ENCODE results near the gene TADA1. TPM values are rescaled to one million over a fixed set of nuclear protein-coding genes. Genes with fewer than 3 reads are reported as not detected.
A peak's percentile ranks its signal among the peaks of the same experiment; 100 is the strongest.

The TADA1 gene
- total and polyA plus RNA-seq, 8 donors, result 2.8 to 8.2 (median 4.0) TPM

- ATAC-seq (no peak), DNase-seq (no peak), FAIRE-seq (no peak)
- intact Hi-C loops (cut with DNase I), result no loop called here
- H3K4me1 ChIP-seq, result peaks cover 10 to 33% (median 15%) of the 10 kb centered on the region in 3 donors
- H3K27ac ChIP-seq, result peak overlapping the region; percentile 91 to 96 (median 92)
- no peaks in the 10 kb centered on the region for H3K9me3 ChIP-seq
- H3K36me3 ChIP-seq, result no peaks in the 10 kb centered on the region
- no peaks in the 10 kb centered on the region for H3K27me3 ChIP-seq
- WGBS, 2 donors, result 26 to 28% methylated on average over 8 of the region's 8 CpGs
- TF ChIP-seq CTCF (IDR thresholded peaks at IDR 0.05), result no peak
- H3K4me3 ChIP-seq, result peak overlapping the region; percentile 78 to 97 (median 86)
These were observed 746 bp downstream of the TADA1 start for GRCh38 chr1:166875302-166875733.

- Histone ChIP-seq H3K27me3 (no peaks in the 10 kb centered on the region), H3K9me3 (no peaks in the 10 kb centered on the region), H3K4me1 (peaks cover 12 to 33% (median 15%) of the 10 kb centered on the region in 3 donors), H3K4me3 (no peak overlapping the region), H3K36me3 (no peaks in the 10 kb centered on the region), H3K27ac (no peak overlapping the region)
- intact Hi-C loops (cut with DNase I), result no loop called here
- TF ChIP-seq CTCF (IDR thresholded peaks at IDR 0.05), result no peak
- ATAC-seq (no peak), DNase-seq (no peak), FAIRE-seq (no peak)
- WGBS, 2 donors, result 89% methylated on average over 8 of the region's 8 CpGs
These were observed 1.6 kb downstream of the TADA1 start for GRCh38 chr1:166874464-166874863.

GRCh38 chr1:166870584-166870983 is 5.5 kb downstream of the TADA1 start:
- Histone ChIP-seq H3K36me3 (no peaks in the 10 kb centered on the region), H3K27me3 (no peaks in the 10 kb centered on the region), H3K27ac (no peak overlapping the region), H3K4me1 (peaks cover 12 to 33% (median 15%) of the 10 kb centered on the region in 3 donors), H3K9me3 (no peaks in the 10 kb centered on the region), H3K4me3 (no peak overlapping the region)
- DNase-seq (no peak), ATAC-seq (peak in 1 of 4 donors; percentile 31), FAIRE-seq (no peak)
- WGBS, 2 donors, result 70 to 72% methylated on average over 4 of the region's 4 CpGs
- no peak for TF ChIP-seq CTCF (IDR thresholded peaks at IDR 0.05)
- intact Hi-C loops (cut with DNase I), result no loop called here

GRCh38 chr1:166869318-166870099 is 6.6 kb downstream of the TADA1 start:
- TF ChIP-seq CTCF (IDR thresholded peaks at IDR 0.05), result no peak
- Histone ChIP-seq H3K4me3 (no peak overlapping the region), H3K36me3 (no peaks in the 10 kb centered on the region), H3K4me1 (peaks cover 4 to 25% (median 8%) of the 10 kb centered on the region in 3 donors), H3K9me3 (no peaks in the 10 kb centered on the region), H3K27me3 (no peaks in the 10 kb centered on the region), H3K27ac (no peak overlapping the region)
- intact Hi-C loops (cut with DNase I), result no loop called here
- DNase-seq (no peak), ATAC-seq (no peak), FAIRE-seq (no peak)
- WGBS, 2 donors, result 36 to 52% methylated on average over 3 of the region's 3 CpGs

- DNase-seq, result no peak
- H3K36me3 ChIP-seq, result peaks cover 0 to 7% (median 0%) of the 10 kb centered on the region in 3 donors
- FAIRE-seq, result no peak
- no peaks in the 10 kb centered on the region for H3K9me3 ChIP-seq
- ATAC-seq, result no peak
- intact Hi-C loops (cut with DNase I), result no loop called here
- H3K4me1 ChIP-seq, result peaks cover 4 to 19% (median 7%) of the 10 kb centered on the region in 3 donors
- no peak overlapping the region for H3K4me3 ChIP-seq
- TF ChIP-seq CTCF (IDR thresholded peaks at IDR 0.05), result no peak
- no peak overlapping the region for H3K27ac ChIP-seq
- no peaks in the 10 kb centered on the region for H3K27me3 ChIP-seq
- 88 to 89% methylated on average over 7 of the region's 7 CpGs for WGBS, 2 donors
These were observed 7.4 kb downstream of the TADA1 start for GRCh38 chr1:166868639-166869038.
